H1 (cell line): ENCODE data around the gene EPHA1. TPM values are rescaled to one million over a fixed set of nuclear protein-coding genes. Genes with fewer than 3 reads are reported as not detected.

ENCODE experiments used
- ASH2L ChIP-seq: fragments of 200-600, 300-600 bp; sonication (generic); IDR thresholded peaks from one replicate; pipeline ENCODE4 v1.7.1; 2017; ENCODE audit warnings: low read length
- CBX8 ChIP-seq: fragments of 300-800, 300-1000 bp; sonication (generic); IDR thresholded peaks from 2 replicates; pipeline ENCODE4 v1.7.1; 2016; ENCODE audit warnings: low read depth, low read length, borderline replicate concordance
- CHD7 ChIP-seq: fragments of 300-600 bp; sonication (generic); IDR thresholded peaks from 2 replicates; pipeline ENCODE4 v1.7.1; 2012; ENCODE audit warnings: low read length, moderate library complexity, mild to moderate bottlenecking, inconsistent platforms; ENCODE audit not compliant: insufficient replicate concordance
- EZH2 ChIP-seq: fragments of 200-600 bp; sonication (generic); IDR thresholded peaks from 2 replicates; pipeline ENCODE4 v1.7.1; 2012; ENCODE audit warnings: low read depth, mild to moderate bottlenecking, moderate library complexity, low read length, inconsistent platforms; ENCODE audit not compliant: severe bottlenecking
- MAFK ChIP-seq: IDR thresholded peaks from 2 replicates; pipeline ENCODE4 v1.6.1; 2012; ENCODE audit warnings: low read depth, mild to moderate bottlenecking, improper control_type of control experiment, low read length
- SIRT6 ChIP-seq: IDR thresholded peaks from one replicate; pipeline ENCODE4 v1.7.1; 2012; ENCODE audit warnings: low read length, inconsistent platforms
- TCF12 ChIP-seq: IDR thresholded peaks from 2 replicates; pipeline ENCODE4 v1.6.1; 2011; ENCODE audit warnings: low read depth, mild to moderate bottlenecking, low read length
- polyA plus RNA-seq, 7 experiments: library from polyadenylated mRNA; depleted of rRNA in 3 of 7; stranded (reverse) in 5 of 7; unstranded in 2 of 7; fragments of >200 nt in 5 of 7; fragments of 200-250 nt in 2 of 7; gene quantifications; 1 replicate in 5 of 7; 2 replicates in 1 of 7; 4 replicates in 1 of 7; pipeline versions ENCODE4 v1.2.1 to v1.2.3, GENCODE V29; 2011 to 2013; ENCODE audit warnings: missing spikeins in 2 of 7, mixed read lengths in 2 of 7
- total RNA-seq: library from RNA; stranded (reverse); fragmentation: NEBNext Ultra II Directional; extraction: Animal tissue kit (Norgen Biotek cat#: 25700); gene quantifications from 2 replicates; pipeline ENCODE4 v1.2.1, GENCODE V29; 2021

The EPHA1 gene
- total and polyA plus RNA-seq, 2 of the 8 experiments (the other 6 are each of a cell fraction or from before 2014, with no cell fraction given), result 86.5 to 133 TPM

GRCh38 chr7:143451746-143452145, 43.1 kb upstream of the EPHA1 start (continued):
- TF ChIP-seq CHD7 (no peak), ASH2L (no peak), MAFK (no peak), CBX8 (no peak), SIRT6 (no peak), TCF12 (no peak), EZH2 (no peak)
